H1 (cell line): Measurements from ENCODE around the gene KXD1. TPM values are rescaled to one million over a fixed set of nuclear protein-coding genes. Genes with fewer than 3 reads are reported as not detected.

Experiments
- CTCF ChIA-PET: fragments of 300-600 bp; sonication (Branson Sonifier 250); formaldehyde crosslinking; loops from one replicate; lab custom pipeline; 2021; ENCODE audit not compliant: partially characterized antibody; lab: Charles Lee
- POLR2A ChIA-PET: fragments of 300-600 bp; sonication (Branson Sonifier 250); formaldehyde crosslinking; loops from one replicate; lab custom pipeline; 2021; ENCODE audit warnings: inconsistent platforms; ENCODE audit not compliant: partially characterized antibody; lab: Charles Lee
- DNase-seq, 2 experiments: peaks; one replicate each; pipeline versions ENCODE4 v3.0.0 to v3.0.0-alpha.2; 2010 to 2022; ENCODE audit warnings: low spot score in 2 of 2, low read depth in 1 of 2, mixed read lengths in 1 of 2
- FAIRE-seq: peaks from 2 replicates; lab custom pipeline; 2011; peaks lifted over from hg19 to GRCh38; lab: Jason Lieb, UNC
- H2AFZ ChIP-seq: 2 replicates; pipeline ENCODE4 v1.8.1; 2012; ENCODE audit warnings: low read length, inconsistent platforms
- H2AK5ac ChIP-seq: 2 replicates; pipeline ENCODE4 v1.6.1; 2013; ENCODE audit warnings: low read depth, low read length
- H2BK120ac ChIP-seq: replicated peaks from 2 replicates; pipeline ENCODE3; 2013; ENCODE audit warnings: low read depth, low read length, inconsistent platforms
- H2BK12ac ChIP-seq: 2 replicates; pipeline ENCODE4 v1.6.1; 2013; ENCODE audit warnings: low read depth, low read length
- H2BK15ac ChIP-seq: 2 replicates; pipeline ENCODE4 v1.6.1; 2013; ENCODE audit warnings: low read length
- H2BK20ac ChIP-seq: 2 replicates; pipeline ENCODE4 v1.6.1; 2013; ENCODE audit warnings: low read length
- H2BK5ac ChIP-seq: 2 replicates; pipeline ENCODE4 v1.6.1; 2013; ENCODE audit warnings: low read depth, low read length
- H3K14ac ChIP-seq: 2 replicates; pipeline ENCODE4 v1.6.1; 2013; ENCODE audit warnings: inconsistent platforms; ENCODE audit not compliant: insufficient read length
- H3K18ac ChIP-seq: 2 replicates; pipeline ENCODE4 v1.6.1; 2013; ENCODE audit warnings: low read length; ENCODE audit errors: extremely low read depth
- H3K23ac ChIP-seq: 2 replicates; pipeline ENCODE4 v1.6.1; 2013; ENCODE audit warnings: inconsistent platforms; ENCODE audit not compliant: insufficient read length
- H3K23me2 ChIP-seq: 2 replicates; pipeline ENCODE4 v1.6.1; 2013; ENCODE audit warnings: low read depth, low read length
- H3K27ac ChIP-seq: 2 replicates; pipeline ENCODE4 v1.6.1; 2011; ENCODE audit warnings: low read depth, low read length, inconsistent platforms
- H3K27me3 ChIP-seq, 4 experiments: replicated peaks in 1 of 4; 1 replicate in 1 of 4; 2 replicates in 3 of 4; pipeline versions ENCODE4 v1.6.1 to v1.8.1; 2011 to 2013; ENCODE audit warnings: low read length in 3 of 4, mild to moderate bottlenecking in 3 of 4, inconsistent platforms in 2 of 4, mixed read lengths in 2 of 4, moderate library complexity in 1 of 4; ENCODE audit not compliant: control insufficient read depth in 3 of 4, insufficient read depth in 3 of 4; ENCODE audit errors: extremely low read depth in 1 of 4
- H3K36me3 ChIP-seq, 4 experiments: 2 replicates each; pipeline versions ENCODE4 v1.6.1 to v1.8.1; 2011 to 2013; ENCODE audit warnings: mild to moderate bottlenecking in 4 of 4, low read length in 3 of 4, moderate library complexity in 2 of 4, control low read depth in 1 of 4, inconsistent platforms in 1 of 4; ENCODE audit not compliant: insufficient read depth in 4 of 4, control insufficient read depth in 2 of 4
- H3K4ac ChIP-seq: replicated peaks from 2 replicates; pipeline ENCODE3; 2013; ENCODE audit warnings: low read length, low read depth, mixed read lengths, inconsistent platforms; ENCODE audit not compliant: insufficient read length
- H3K4me1 ChIP-seq, 4 experiments: replicated peaks in 1 of 4; 1 replicate in 1 of 4; 2 replicates in 3 of 4; pipeline versions ENCODE4 v1.6.1 to v1.8.1; 2011 to 2013; ENCODE audit warnings: low read length in 3 of 4, inconsistent platforms in 2 of 4, mixed read lengths in 1 of 4; ENCODE audit not compliant: insufficient read depth in 4 of 4, control insufficient read depth in 3 of 4
- H3K4me2 ChIP-seq, 2 experiments: 2 replicates each; pipeline versions ENCODE4 v1.6.1 to v1.8.1; 2011 to 2013; ENCODE audit warnings: low read depth in 2 of 2, low read length in 2 of 2, control low read depth in 1 of 2, inconsistent platforms in 1 of 2, mild to moderate bottlenecking in 1 of 2; ENCODE audit not compliant: insufficient read depth in 1 of 2
- H3K4me3 ChIP-seq, 4 experiments: fragments of 200-600, 300-600 bp in 1 of 4; sonication (generic), shearing (Covaris generic), sonication (Bioruptor Twin) in 1 of 4; 2 replicates each; pipeline versions ENCODE4 v1.5.1 to v1.8.1; 2011 to 2016; ENCODE audit warnings: low read length in 4 of 4, low read depth in 3 of 4, control low read depth in 2 of 4, inconsistent platforms in 2 of 4, mild to moderate bottlenecking in 2 of 4, mixed read lengths in 1 of 4, moderate library complexity in 1 of 4; ENCODE audit not compliant: insufficient read depth in 2 of 4; ENCODE audit errors: extremely low read depth in 1 of 4
- H3K56ac ChIP-seq: replicated peaks from 2 replicates; pipeline ENCODE3; 2013; ENCODE audit warnings: low read depth, mild to moderate bottlenecking, mixed read lengths, low read length, inconsistent platforms; ENCODE audit not compliant: insufficient read length
- H3K79me1 ChIP-seq: 2 replicates; pipeline ENCODE4 v1.6.1; 2013; ENCODE audit warnings: low read depth, low read length, control low read depth
- H3K79me2 ChIP-seq, 2 experiments: 2 replicates each; pipeline versions ENCODE4 v1.6.1 to v1.8.1; 2012 to 2013; ENCODE audit warnings: low read length in 2 of 2, mild to moderate bottlenecking in 2 of 2, inconsistent platforms in 1 of 2; ENCODE audit not compliant: insufficient read depth in 2 of 2, control insufficient read depth in 1 of 2
- H3K9ac ChIP-seq, 4 experiments: replicated peaks in 1 of 4; 1 replicate in 1 of 4; 2 replicates in 3 of 4; pipeline versions ENCODE4 v1.6.1 to v1.8.1; 2011 to 2013; ENCODE audit warnings: low read depth in 3 of 4, low read length in 3 of 4, control low read depth in 2 of 4, mild to moderate bottlenecking in 2 of 4, moderate library complexity in 2 of 4, inconsistent platforms in 1 of 4; ENCODE audit errors: extremely low read depth in 1 of 4
- H3K9me3 ChIP-seq, 2 experiments: 2 replicates each; pipeline versions ENCODE4 v1.6.1 to v1.8.1; 2012 to 2013; ENCODE audit warnings: mild to moderate bottlenecking in 2 of 2, moderate library complexity in 2 of 2, control low read depth in 1 of 2, inconsistent platforms in 1 of 2, low read depth in 1 of 2, low read length in 1 of 2, mixed read lengths in 1 of 2; ENCODE audit not compliant: insufficient read depth in 2 of 2
- H4K20me1 ChIP-seq, 2 experiments: replicated peaks in 1 of 2; 2 replicates each; pipeline versions ENCODE3 to v1.8.1; 2011 to 2013; ENCODE audit warnings: inconsistent platforms in 2 of 2, low read length in 2 of 2, mild to moderate bottlenecking in 1 of 2; ENCODE audit not compliant: insufficient read depth in 2 of 2, control insufficient read depth in 1 of 2
- H4K5ac ChIP-seq: 2 replicates; pipeline ENCODE4 v1.6.1; 2013; ENCODE audit warnings: low read length, low read depth, mixed read lengths, inconsistent platforms; ENCODE audit not compliant: insufficient read length
- H4K8ac ChIP-seq: 2 replicates; pipeline ENCODE4 v1.8.0; 2013; ENCODE audit warnings: mild to moderate bottlenecking, moderate library complexity, low read length, inconsistent platforms; ENCODE audit not compliant: insufficient read depth; ENCODE audit errors: extremely low read depth
- H4K91ac ChIP-seq: replicated peaks from 2 replicates; pipeline ENCODE3; 2013; ENCODE audit warnings: low read length, mixed read lengths, inconsistent platforms; ENCODE audit not compliant: insufficient read length
- BCL11A ChIP-seq, 2 experiments: IDR thresholded peaks; one replicate each; pipeline ENCODE4 v1.6.1; 2011; ENCODE audit warnings: low read depth in 2 of 2, low read length in 2 of 2, mild to moderate bottlenecking in 2 of 2
- CHD2 ChIP-seq: IDR thresholded peaks from 2 replicates; pipeline ENCODE4 v1.6.1; 2012; ENCODE audit warnings: low read length, improper control_type of control experiment
- EZH2 ChIP-seq: fragments of 200-600 bp; sonication (generic); IDR thresholded peaks from 2 replicates; pipeline ENCODE4 v1.7.1; 2012; ENCODE audit warnings: low read depth, mild to moderate bottlenecking, moderate library complexity, low read length, inconsistent platforms; ENCODE audit not compliant: severe bottlenecking
- GABPA ChIP-seq: IDR thresholded peaks from 2 replicates; pipeline ENCODE4 v1.6.1; 2011; ENCODE audit warnings: mild to moderate bottlenecking, low read length, moderate library complexity, borderline replicate concordance; ENCODE audit not compliant: insufficient read depth
- HDAC2 ChIP-seq, 2 experiments: fragments of 300-600 bp in 1 of 2; sonication (generic) in 1 of 2; IDR thresholded peaks; 2 replicates each; pipeline ENCODE4 v1.6.1; 2011 to 2012; ENCODE audit warnings: low read depth in 2 of 2, low read length in 2 of 2, mild to moderate bottlenecking in 2 of 2, moderate library complexity in 2 of 2, borderline replicate concordance in 1 of 2, inconsistent platforms in 1 of 2
- JUN ChIP-seq: IDR thresholded peaks from 2 replicates; pipeline ENCODE4 v1.6.1; 2011; ENCODE audit warnings: low read depth, mild to moderate bottlenecking, improper control_type of control experiment, low read length
- JUND ChIP-seq: IDR thresholded peaks from 2 replicates; pipeline ENCODE4 v1.6.1; 2011; ENCODE audit warnings: mild to moderate bottlenecking, improper control_type of control experiment, low read length
- KDM1A ChIP-seq: fragments of 200-600, 300-600 bp; sonication (generic); IDR thresholded peaks from 2 replicates; pipeline ENCODE4 v1.7.1; 2016; ENCODE audit warnings: mild to moderate bottlenecking, low read length, borderline replicate concordance
- KDM4A ChIP-seq: IDR thresholded peaks from one replicate; pipeline ENCODE4 v1.7.1; 2012; ENCODE audit warnings: low read depth, mild to moderate bottlenecking, moderate library complexity, low read length, inconsistent platforms; ENCODE audit not compliant: severe bottlenecking
- MAX ChIP-seq: IDR thresholded peaks from 2 replicates; pipeline ENCODE4 v1.6.1; 2012; ENCODE audit warnings: inconsistent platforms
- RFX5 ChIP-seq: IDR thresholded peaks from 2 replicates; pipeline ENCODE4 v1.6.1; 2011; ENCODE audit warnings: low read depth, low read length, improper control_type of control experiment, borderline replicate concordance
- RNF2 ChIP-seq: fragments of 200-900, 300-1000 bp; sonication (generic); IDR thresholded peaks from 2 replicates; pipeline ENCODE4 v1.7.1; 2016; ENCODE audit warnings: borderline replicate concordance, low read depth, mild to moderate bottlenecking, antibody characterized with exemption, low read length; ENCODE audit not compliant: poor library complexity, severe bottlenecking; ENCODE audit errors: missing control alignments
- SIX5 ChIP-seq: IDR thresholded peaks from 2 replicates; pipeline ENCODE4 v1.6.1; 2011; ENCODE audit warnings: mild to moderate bottlenecking, low read depth, low read length
- whole genome bisulfite sequencing, 2 experiments: shearing (Covaris generic) in 1 of 2; methylation state at CpG; one replicate each; pipeline versions ENCODE4 v1.1.6 to v1.1.7; 2013 to 2015; ENCODE audit warnings: low lambda C conversion rate in 2 of 2, mixed read lengths in 2 of 2, inconsistent platforms in 1 of 2, low coverage in 1 of 2, missing lambda C conversion rate in 1 of 2; ENCODE audit not compliant: insufficient replicate concordance in 2 of 2, insufficient coverage in 1 of 2, insufficient read length in 1 of 2; ENCODE audit errors: extremely low coverage in 1 of 2, missing lambda C conversion rate in 1 of 2; 5-methylcytosine and 5-hydroxymethylcytosine counted together
- polyA plus RNA-seq, 7 experiments: library from polyadenylated mRNA; depleted of rRNA in 3 of 7; stranded (reverse) in 5 of 7; unstranded in 2 of 7; fragments of >200 nt in 5 of 7; fragments of 200-250 nt in 2 of 7; gene quantifications; 1 replicate in 5 of 7; 2 replicates in 1 of 7; 4 replicates in 1 of 7; pipeline versions ENCODE4 v1.2.1 to v1.2.3, GENCODE V29; 2011 to 2013; ENCODE audit warnings: missing spikeins in 2 of 7, mixed read lengths in 2 of 7
- total RNA-seq: library from RNA; stranded (reverse); fragmentation: NEBNext Ultra II Directional; extraction: Animal tissue kit (Norgen Biotek cat#: 25700); gene quantifications from 2 replicates; pipeline ENCODE4 v1.2.1, GENCODE V29; 2021

The KXD1 gene
- total and polyA plus RNA-seq, 2 of the 8 experiments (the other 6 are each of a cell fraction or from before 2014, with no cell fraction given) = 115 to 267 TPM

- peaks cover 0 to 3% (median 0%) of the 10 kb centered on the region in 4 experiments; a peak in 1 of 7 replicates for H3K4me1 ChIP-seq
- no peak overlapping the region for H2BK120ac ChIP-seq
- no peaks in the 10 kb centered on the region for H3K9me3 ChIP-seq
- H2BK15ac ChIP-seq = no peak overlapping the region
- H2BK20ac ChIP-seq = 0 out of 2 replicates have a peak overlapping the region, but pooled peaks have one; percentile 10
- H3K27me3 ChIP-seq = no peaks in the 10 kb centered on the region
- H3K9ac ChIP-seq = no peak overlapping the region; a peak in 1 of 7 replicates
- no peak overlapping the region for H4K8ac ChIP-seq
- no peak overlapping the region for H2BK5ac ChIP-seq
- DNase-seq = no peak
- H3K14ac ChIP-seq = no peak overlapping the region
- no peak overlapping the region for H2AK5ac ChIP-seq
- peaks cover 33% of the 10 kb centered on the region for H3K79me1 ChIP-seq
- no peak for FAIRE-seq
- H3K56ac ChIP-seq = no peak overlapping the region
- no peak overlapping the region for H3K4me2 ChIP-seq
- H3K4me3 ChIP-seq = no peak overlapping the region
- H3K4ac ChIP-seq = no peak overlapping the region
- peaks cover 0 to 58% of the 10 kb centered on the region in 2 experiments; a peak in 3 of 4 replicates for H3K79me2 ChIP-seq
- WGBS, 2 experiments = 88% methylated on average over 8 of the region's 8 CpGs; no CpG with 5 or more reads in 1 of the 2 experiments
- no peak overlapping the region for H3K18ac ChIP-seq
- no peak overlapping the region for H2AFZ ChIP-seq
- no peaks in the 10 kb centered on the region for H3K36me3 ChIP-seq
- H4K5ac ChIP-seq = no peak overlapping the region
- H3K27ac ChIP-seq = no peak overlapping the region
- no peak overlapping the region for H4K91ac ChIP-seq
- no peak overlapping the region for H3K23ac ChIP-seq
- POLR2A ChIA-PET = interaction anchor here (0.6 to 2.8 kb wide), 4 partner anchors 12 to 62 kb away, joined by 3 to 8 read pairs (median 4); partner anchors contain the start of genes ELL and UBA52
- no peak overlapping the region for H2BK12ac ChIP-seq
- H4K20me1 ChIP-seq = peaks cover 12 to 40% of the 10 kb centered on the region in 2 experiments
- TF ChIP-seq MAX (no peak), GABPA (no peak), JUND (no peak), SIX5 (no peak), BCL11A (IDR thresholded peaks at IDR 0.05; ENCODE audit: low read depth in 2 of 2, low read length in 2 of 2) (no peak), EZH2 (no peak), KDM1A (no peak), CHD2 (no peak), KDM4A (no peak), RNF2 (no peak), JUN (no peak), RFX5 (no peak), HDAC2 (IDR thresholded peaks at IDR 0.05; ENCODE audit: borderline replicate concordance in 1 of 2, low read depth in 2 of 2, low read length in 2 of 2) (no peak)
- CTCF ChIA-PET = interaction anchor here (0.6 to 32.9 kb wide), 10 partner anchors 11 to 63 kb away, joined by 3 to 458 read pairs (median 4); partner anchors contain the start of gene ELL
- H3K23me2 ChIP-seq = no peaks in the 10 kb centered on the region
Observed at GRCh38 chr19:18510216-18510615, 47.5 kb upstream of the KXD1 start.
